CD4-positive, CD25-positive, alpha-beta regulatory T cell (primary cell): Measurements from ENCODE around the gene MLANA. TPM values are rescaled to one million over a fixed set of nuclear protein-coding genes. Genes with fewer than 3 reads are reported as not detected.
A peak's percentile ranks its signal among the peaks of the same experiment; 100 is the strongest.

Source experiments
- ATAC-seq, 2 donors: fragments of 150-1000 bp; cut with Tn5 transposase; one replicate each; pipeline ENCODE4 v1.10.0; 2021; ENCODE audit warnings: low read depth in 2 of 2, moderate number of reproducible peaks in 2 of 2, moderate library complexity in 1 of 2
- DNase-seq, 3 donors: peaks; one replicate each; pipeline versions ENCODE4 v3.0.0 to v3.0.0-alpha.2; 2012 to 2022; ENCODE audit warnings: mixed read lengths in 1 of 3
- H3K27ac ChIP-seq: one replicate; pipeline ENCODE4 v1.7.0; 2013; ENCODE audit warnings: mild to moderate bottlenecking, low read length; ENCODE audit not compliant: insufficient read depth, poor library complexity, severe bottlenecking
- H3K27me3 ChIP-seq: one replicate; pipeline ENCODE4 v1.7.0; 2013; ENCODE audit warnings: low read length; ENCODE audit not compliant: control insufficient read depth, insufficient read depth
- H3K36me3 ChIP-seq: one replicate; pipeline ENCODE4 v1.7.0; 2013; ENCODE audit warnings: mild to moderate bottlenecking, low read length, moderate library complexity; ENCODE audit not compliant: control insufficient read depth, insufficient read depth
- H3K4me1 ChIP-seq: 2 replicates; pipeline ENCODE4 v1.7.0; 2013; ENCODE audit warnings: mild to moderate bottlenecking, low read length; ENCODE audit not compliant: insufficient read depth, control insufficient read depth, poor library complexity, severe bottlenecking
- H3K4me3 ChIP-seq: one replicate; pipeline ENCODE4 v1.7.0; 2013; ENCODE audit warnings: low read depth, mild to moderate bottlenecking, low read length, moderate library complexity
- H3K9me3 ChIP-seq, 2 experiments: 1 replicate in 1 of 2; 2 replicates in 1 of 2; pipeline ENCODE4 v1.7.0; 2013; ENCODE audit warnings: low read length in 2 of 2, mild to moderate bottlenecking in 1 of 2, moderate library complexity in 1 of 2; ENCODE audit not compliant: control insufficient read depth in 2 of 2
- H3K27ac Mint-ChIP-seq, 3 donors: one replicate each; pipeline ENCODE4 v1.8.0; 2020 to 2022; ENCODE audit warnings: mild to moderate bottlenecking in 3 of 3, mixed read lengths in 3 of 3, moderate library complexity in 2 of 3
- H3K27me3 Mint-ChIP-seq: one replicate; pipeline ENCODE4 v1.8.0; 2022; ENCODE audit warnings: mild to moderate bottlenecking, mixed read lengths
- H3K36me3 Mint-ChIP-seq: one replicate; pipeline ENCODE4 v1.8.0; 2020; ENCODE audit warnings: mixed read lengths
- H3K4me1 Mint-ChIP-seq, 4 donors: one replicate each; pipeline ENCODE4 v1.8.0; 2020 to 2022; ENCODE audit warnings: mixed read lengths in 4 of 4, mild to moderate bottlenecking in 1 of 4
- H3K4me3 Mint-ChIP-seq, 4 donors: one replicate each; pipeline ENCODE4 v1.8.0; 2020 to 2022; ENCODE audit warnings: mild to moderate bottlenecking in 4 of 4, mixed read lengths in 4 of 4, moderate library complexity in 3 of 4
- H3K9me3 Mint-ChIP-seq, 7 donors: one replicate each; pipeline ENCODE4 v1.8.0; 2020 to 2022; ENCODE audit warnings: mixed read lengths in 7 of 7, mild to moderate bottlenecking in 3 of 7, moderate library complexity in 2 of 7
- polyA plus RNA-seq, 4 donors: library from polyadenylated mRNA; unstranded; fragments of 300-500 nt; fragmentation: Illumina TruSeq; gene quantifications; one replicate each; pipeline ENCODE4 v1.2.3, GENCODE V29; 2021
- total RNA-seq: library from RNA; stranded (reverse); gene quantifications from one replicate; pipeline ENCODE4 v1.2.3, GENCODE V29; 2022

MLANA gene
- total and polyA plus RNA-seq, 5 donors from 2014 or later, result 0.14 to 0.49 TPM; not detected in 3

- H3K36me3 ChIP-seq, result peaks cover 10% of the 10 kb centered on the region
- ATAC-seq (no peak), DNase-seq (no peak)
- H3K4me3 Mint-ChIP-seq, result no peak overlapping the region
- peaks cover 25% of the 10 kb centered on the region for H3K36me3 Mint-ChIP-seq
- H3K27ac ChIP-seq, result no peak overlapping the region
- no peaks in the 10 kb centered on the region for H3K9me3 ChIP-seq
- H3K27me3 Mint-ChIP-seq, result no peaks in the 10 kb centered on the region
- H3K27ac Mint-ChIP-seq, result no peak overlapping the region
- no peaks in the 10 kb centered on the region for H3K4me1 ChIP-seq
- no peaks in the 10 kb centered on the region for H3K27me3 ChIP-seq
- H3K4me1 Mint-ChIP-seq, result peaks cover 0 to 7% (median 5%) of the 10 kb centered on the region in 4 donors
- H3K4me3 ChIP-seq, result no peak overlapping the region
- no peaks in the 10 kb centered on the region for H3K9me3 Mint-ChIP-seq
Observed at GRCh38 chr9:5910413-5911057, 19.8 kb downstream of the MLANA start.

- Mint-ChIP-seq H3K27ac (no peak overlapping the region), H3K27me3 (no peaks in the 10 kb centered on the region), H3K36me3 (peaks cover 23% of the 10 kb centered on the region), H3K4me3 (no peak overlapping the region), H3K9me3 (no peaks in the 10 kb centered on the region), H3K4me1 (peaks cover 0 to 16% (median 7%) of the 10 kb centered on the region in 4 donors)
- no peaks in the 10 kb centered on the region for H3K36me3 ChIP-seq
- H3K27ac ChIP-seq, result no peak overlapping the region
- no peak overlapping the region for H3K4me3 ChIP-seq
- no peak for ATAC-seq
- DNase-seq, result no peak
- H3K9me3 ChIP-seq, result no peaks in the 10 kb centered on the region
- no peaks in the 10 kb centered on the region for H3K27me3 ChIP-seq
- no peaks in the 10 kb centered on the region for H3K4me1 ChIP-seq
Observed at GRCh38 chr9:5915438-5915837, 24.7 kb downstream of the MLANA start.

GRCh38 chr9:5917273-5917672, 26.6 kb downstream of the MLANA start:
- Histone ChIP-seq H3K4me1 (no peaks in the 10 kb centered on the region), H3K27ac (no peak overlapping the region), H3K36me3 (peaks cover 12% of the 10 kb centered on the region), H3K9me3 (no peaks in the 10 kb centered on the region), H3K27me3 (no peaks in the 10 kb centered on the region), H3K4me3 (no peak overlapping the region)
- peak overlapping the region in 2 of 3 donors; percentile 3 to 84 for H3K27ac Mint-ChIP-seq
- ATAC-seq, result no peak
- no peaks in the 10 kb centered on the region for H3K27me3 Mint-ChIP-seq
- no peak overlapping the region for H3K4me3 Mint-ChIP-seq
- H3K4me1 Mint-ChIP-seq, result peaks cover 0 to 20% (median 5%) of the 10 kb centered on the region in 4 donors
- peaks cover 36% of the 10 kb centered on the region for H3K36me3 Mint-ChIP-seq
- DNase-seq, result no peak
- H3K9me3 Mint-ChIP-seq, result no peaks in the 10 kb centered on the region

- DNase-seq, result no peak
- no peak for ATAC-seq
- H3K9me3 Mint-ChIP-seq, result no peaks in the 10 kb centered on the region
- Histone ChIP-seq H3K4me1 (no peaks in the 10 kb centered on the region), H3K27me3 (no peaks in the 10 kb centered on the region), H3K27ac (no peak overlapping the region), H3K36me3 (peaks cover 18% of the 10 kb centered on the region), H3K9me3 (no peaks in the 10 kb centered on the region), H3K4me3 (no peak overlapping the region)
- peaks cover 42% of the 10 kb centered on the region for H3K36me3 Mint-ChIP-seq
- H3K27me3 Mint-ChIP-seq, result no peaks in the 10 kb centered on the region
- H3K27ac Mint-ChIP-seq, result no peak overlapping the region
- peaks cover 0 to 23% (median 5%) of the 10 kb centered on the region in 4 donors for H3K4me1 Mint-ChIP-seq
- H3K4me3 Mint-ChIP-seq, result no peak overlapping the region
Observed at GRCh38 chr9:5917888-5918287, 27.2 kb downstream of the MLANA start.

- no peak for DNase-seq
- Mint-ChIP-seq H3K27ac (no peak overlapping the region), H3K4me1 (peaks cover 0 to 23% (median 5%) of the 10 kb centered on the region in 4 donors), H3K36me3 (peaks cover 48% of the 10 kb centered on the region), H3K9me3 (no peaks in the 10 kb centered on the region), H3K27me3 (no peaks in the 10 kb centered on the region), H3K4me3 (no peak overlapping the region)
- no peaks in the 10 kb centered on the region for H3K4me1 ChIP-seq
- no peak overlapping the region for H3K27ac ChIP-seq
- H3K4me3 ChIP-seq, result no peak overlapping the region
- H3K27me3 ChIP-seq, result no peaks in the 10 kb centered on the region
- ATAC-seq, result no peak
- no peaks in the 10 kb centered on the region for H3K9me3 ChIP-seq
- H3K36me3 ChIP-seq, result peaks cover 24% of the 10 kb centered on the region
Observed at GRCh38 chr9:5918460-5918859, 27.8 kb downstream of the MLANA start.

- H3K4me1 Mint-ChIP-seq, result peaks cover 0 to 13% (median 4%) of the 10 kb centered on the region in 4 donors
- Histone ChIP-seq H3K4me1 (no peaks in the 10 kb centered on the region), H3K4me3 (no peak overlapping the region), H3K9me3 (no peaks in the 10 kb centered on the region), H3K27ac (no peak overlapping the region), H3K36me3 (peaks cover 36% of the 10 kb centered on the region), H3K27me3 (no peaks in the 10 kb centered on the region)
- H3K27me3 Mint-ChIP-seq, result no peaks in the 10 kb centered on the region
- no peak overlapping the region for H3K4me3 Mint-ChIP-seq
- peak overlapping the region in 1 of 3 donors; percentile 62 for H3K27ac Mint-ChIP-seq
- DNase-seq (peak in 1 of 3 donors; percentile 9), ATAC-seq (no peak)
- H3K9me3 Mint-ChIP-seq, result no peaks in the 10 kb centered on the region
- peaks cover 57% of the 10 kb centered on the region for H3K36me3 Mint-ChIP-seq
Observed at GRCh38 chr9:5920860-5921328, 30.2 kb downstream of the MLANA start.

- no peaks in the 10 kb centered on the region for H3K4me1 ChIP-seq
- peaks cover 36% of the 10 kb centered on the region for H3K36me3 ChIP-seq
- Mint-ChIP-seq H3K36me3 (peaks cover 51% of the 10 kb centered on the region), H3K4me3 (no peak overlapping the region), H3K4me1 (peaks cover 0 to 8% (median 4%) of the 10 kb centered on the region in 4 donors), H3K27ac (peak overlapping the region in 1 of 3 donors; percentile 9), H3K9me3 (no peaks in the 10 kb centered on the region), H3K27me3 (no peaks in the 10 kb centered on the region)
- no peak for DNase-seq
- no peak overlapping the region for H3K4me3 ChIP-seq
- no peak overlapping the region for H3K27ac ChIP-seq
- H3K27me3 ChIP-seq, result no peaks in the 10 kb centered on the region
- no peaks in the 10 kb centered on the region for H3K9me3 ChIP-seq
- no peak for ATAC-seq
Observed at GRCh38 chr9:5922192-5922591, 31.5 kb downstream of the MLANA start.

GRCh38 chr9:5931657-5932056, 41.0 kb downstream of the MLANA start:
- Mint-ChIP-seq H3K27me3 (no peaks in the 10 kb centered on the region), H3K36me3 (peaks cover 12% of the 10 kb centered on the region), H3K27ac (no peak overlapping the region), H3K4me1 (peaks cover 0 to 4% (median 2%) of the 10 kb centered on the region in 4 donors), H3K4me3 (no peak overlapping the region), H3K9me3 (no peaks in the 10 kb centered on the region)
- Histone ChIP-seq H3K27me3 (no peaks in the 10 kb centered on the region), H3K4me1 (no peaks in the 10 kb centered on the region), H3K36me3 (peaks cover 10% of the 10 kb centered on the region), H3K9me3 (no peaks in the 10 kb centered on the region), H3K27ac (no peak overlapping the region), H3K4me3 (no peak overlapping the region)
- DNase-seq, result no peak
- ATAC-seq, result no peak
